Inflammatory macrophage treated with lipopolysaccharide for 1 hour (primary cell): Measurements from ENCODE around the gene KCNK2.

Experiments
- DNase-seq, 2 donors: peaks; one replicate each; pipeline ENCODE4 v3.0.0-alpha.2; 2020 to 2022

KCNK2 gene

GRCh38 chr1:215262106-215262505 is 179.6 kb downstream of the KCNK2 start:
- DNase-seq: no peak

GRCh38 chr1:215263636-215264035 is 181.1 kb downstream of the KCNK2 start:
- DNase-seq: no peak

GRCh38 chr1:215264649-215265048 is 182.1 kb downstream of the KCNK2 start:
- no peak for DNase-seq

GRCh38 chr1:215267495-215267894 is 185.0 kb downstream of the KCNK2 start:
- no peak for DNase-seq

- no peak for DNase-seq
These were observed 187.4 kb downstream of the KCNK2 start for GRCh38 chr1:215269955-215270354.

GRCh38 chr1:215273838-215274516 is 191.4 kb downstream of the KCNK2 start:
- no peak for DNase-seq

- no peak for DNase-seq
These were observed 194.0 kb downstream of the KCNK2 start for GRCh38 chr1:215276582-215276981.

GRCh38 chr1:215277532-215277931 is 195.0 kb downstream of the KCNK2 start:
- DNase-seq: no peak

GRCh38 chr1:215279682-215280081 is 197.1 kb downstream of the KCNK2 start:
- no peak for DNase-seq

GRCh38 chr1:215282557-215282956 is 200.0 kb downstream of the KCNK2 start:
- DNase-seq: no peak

GRCh38 chr1:215285013-215285800 is 202.7 kb downstream of the KCNK2 start:
- DNase-seq: no peak
